ENCODE data around the gene SLU7. TPM values are rescaled to one million over a fixed set of nuclear protein-coding genes. Genes with fewer than 3 reads are reported as not detected.

The SLU7 gene
- total and polyA plus RNA-seq, 10 donors = 32.1 to 114 (median 55.7) TPM

DNA sequence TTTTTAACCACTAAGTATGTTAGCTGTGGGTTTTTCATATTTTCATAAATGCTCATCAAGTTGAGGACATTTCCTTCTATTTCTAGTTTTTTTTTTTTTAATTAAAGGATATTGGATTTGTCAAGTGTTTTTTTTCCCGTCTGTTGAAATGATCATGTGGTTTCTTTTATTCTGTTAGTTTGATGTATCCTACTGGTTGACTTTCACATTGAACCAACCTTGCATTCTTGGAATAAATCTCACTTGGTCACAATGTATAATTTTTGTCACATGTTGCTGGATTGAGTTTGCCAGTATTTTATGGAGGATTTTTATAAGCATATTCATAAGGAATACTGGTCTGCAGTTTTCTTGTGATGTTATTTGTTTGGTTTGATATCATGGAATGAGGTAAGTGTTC lies 31.4 kb downstream of the SLU7 start:
- H3K4me1 ChIP-seq = no peaks in the 10 kb centered on the region
- intact Hi-C loops (cut with DNase I; ENCODE audit: low total_unique reads) = no loop called here
- no peaks in the 10 kb centered on the region for H3K27me3 ChIP-seq (replicated peaks in 1 of 7)
- no peaks in the 10 kb centered on the region for H3K36me3 ChIP-seq
- TF ChIP-seq CTCF (IDR thresholded peaks at IDR 0.05 in 8 of 11, conservative IDR thresholded peaks at IDR 0.05 in 3 of 11) = no peak
- no peak overlapping the region for H3K4me3 ChIP-seq
- H3K27ac ChIP-seq = no peak overlapping the region
- H3K9me3 ChIP-seq = peaks cover 0 to 19% (median 18%) of the 10 kb centered on the region in 8 donors
- WGBS, 5 donors = 86 to 97% (median 90%) methylated on average over 1 of the region's 1 CpG
- DNase-seq = no peak

DNA sequence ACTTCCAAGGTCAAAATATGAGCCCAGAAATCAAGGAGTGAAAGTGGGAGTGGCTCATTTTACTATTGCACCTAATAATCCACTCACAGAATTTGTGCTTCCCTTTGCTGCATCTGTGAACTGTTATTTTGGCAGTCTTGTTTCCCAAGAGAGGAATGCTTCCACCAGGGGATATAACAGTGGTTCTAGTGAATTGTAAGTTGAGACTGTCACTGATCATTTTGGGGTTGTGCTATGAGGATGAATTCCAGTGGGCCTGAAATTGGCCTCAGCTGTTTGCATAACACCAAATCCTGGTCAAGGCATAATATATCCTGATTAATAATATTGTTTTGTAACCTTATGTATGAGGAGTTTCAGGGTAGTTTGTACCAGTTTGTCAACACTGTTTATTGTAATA lies 33.4 kb downstream of the SLU7 start:
- DNase-seq = no peak
- Histone ChIP-seq H3K4me1 (no peaks in the 10 kb centered on the region), H3K9me3 (peaks cover 0 to 19% (median 18%) of the 10 kb centered on the region in 8 donors), H3K27ac (no peak overlapping the region), H3K4me3 (no peak overlapping the region), H3K36me3 (no peaks in the 10 kb centered on the region), H3K27me3 (replicated peaks in 1 of 7) (no peaks in the 10 kb centered on the region)
- intact Hi-C loops (cut with DNase I; ENCODE audit: low total_unique reads) = no loop called here
- no peak for TF ChIP-seq POLR2AphosphoS5 (IDR thresholded peaks at IDR 0.05)
- no peak for TF ChIP-seq CTCF (IDR thresholded peaks at IDR 0.05 in 8 of 11, conservative IDR thresholded peaks at IDR 0.05 in 3 of 11)
- no peak for TF ChIP-seq POLR2A (IDR thresholded peaks at IDR 0.05)

GRCh38 chr5:160384681-160385080 lies 34.2 kb downstream of the SLU7 start:
- Histone ChIP-seq H3K27me3 (replicated peaks in 1 of 7) (no peaks in the 10 kb centered on the region), H3K4me3 (no peak overlapping the region), H3K9me3 (peaks cover 0 to 19% (median 18%) of the 10 kb centered on the region in 8 donors), H3K4me1 (no peaks in the 10 kb centered on the region), H3K27ac (no peak overlapping the region), H3K36me3 (no peaks in the 10 kb centered on the region)
- intact Hi-C loops (cut with DNase I; ENCODE audit: low total_unique reads) = no loop called here
- 88 to 100% (median 98%) methylated on average over 1 of the region's 1 CpG for WGBS, 5 donors
- no peak for TF ChIP-seq POLR2AphosphoS5 (IDR thresholded peaks at IDR 0.05)
- TF ChIP-seq CTCF (IDR thresholded peaks at IDR 0.05 in 8 of 11, conservative IDR thresholded peaks at IDR 0.05 in 3 of 11) = no peak
- no peak for TF ChIP-seq POLR2A (IDR thresholded peaks at IDR 0.05)
- DNase-seq = no peak

- Histone ChIP-seq H3K36me3 (no peaks in the 10 kb centered on the region), H3K27me3 (replicated peaks in 1 of 7) (peaks cover 0 to under 1% (median 0%) of the 10 kb centered on the region in 7 donors), H3K9me3 (peaks cover 0 to 9% (median 7%) of the 10 kb centered on the region in 8 donors), H3K4me3 (no peak overlapping the region), H3K4me1 (no peaks in the 10 kb centered on the region), H3K27ac (no peak overlapping the region)
- WGBS, 5 donors = 58 to 81% (median 73%) methylated on average over 3 of the region's 3 CpGs
- TF ChIP-seq CTCF (IDR thresholded peaks at IDR 0.05 in 8 of 11, conservative IDR thresholded peaks at IDR 0.05 in 3 of 11) = no peak
- TF ChIP-seq POLR2A (IDR thresholded peaks at IDR 0.05) = no peak
- TF ChIP-seq POLR2AphosphoS5 (IDR thresholded peaks at IDR 0.05) = no peak
- intact Hi-C loops (cut with DNase I; ENCODE audit: low total_unique reads) = no loop called here
- no peak for DNase-seq
Observed at GRCh38 chr5:160382346-160382745, 36.5 kb downstream of the SLU7 start.
